Thyroid gland (tissue), 4 donors: ENCODE data around the gene RNASE1.

Experiments used
- CTCF ChIP-seq, 6 experiments: fragments of 200-600 bp in 3 of 6; fragments of 450-650 bp in 3 of 6; sonication (generic) in 3 of 6; IDR thresholded peaks; one replicate each; pipeline ENCODE4 v1.5.1; 2016 to 2019; ENCODE audit warnings: antibody characterized with exemption in 6 of 6, mild to moderate bottlenecking in 2 of 6, inconsistent platforms in 1 of 6, moderate library complexity in 1 of 6
- POLR2A ChIP-seq, 2 donors: fragments of 450-650 bp; IDR thresholded peaks; one replicate each; pipeline ENCODE4 v1.6.1; 2017; ENCODE audit warnings: antibody characterized with exemption in 2 of 2, mild to moderate bottlenecking in 2 of 2, moderate library complexity in 1 of 2

DNA sequence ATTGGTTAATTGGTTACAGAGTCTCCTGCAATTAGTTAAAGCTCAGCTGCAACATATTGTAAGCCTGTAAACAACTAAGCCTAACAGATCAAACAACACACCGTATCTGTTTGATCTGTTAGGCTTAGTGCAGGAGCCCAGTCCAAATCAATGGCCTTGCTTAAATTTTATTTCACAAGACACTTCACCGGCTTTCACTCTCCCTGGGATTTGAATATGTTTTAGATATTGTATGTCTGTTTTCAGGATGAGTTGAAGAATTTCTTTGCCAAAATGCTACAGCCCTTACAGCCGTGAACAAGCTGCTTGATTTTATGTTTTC, 5.5 kb upstream of the RNASE1 start:
- TF ChIP-seq CTCF (IDR thresholded peaks at IDR 0.05) (no peak), POLR2A (IDR thresholded peaks at IDR 0.05) (no peak)
